GM23338 (cell line): ENCODE data around the gene TMEM43.

Source experiments
- CREB1 ChIP-seq: fragments of 250-450 bp; sonication (Bioruptor Pico); IDR thresholded peaks from 2 replicates; pipeline ENCODE4 v1.5.0; 2020; ENCODE audit warnings: low read depth, mild to moderate bottlenecking, moderate library complexity
- CTCF ChIP-seq, 2 experiments: fragments of 200-600 bp in 1 of 2; sonication (generic) in 1 of 2; conservative IDR thresholded peaks; 2 replicates each; pipeline versions ENCODE4 v1.5.1 to v1.6.1; 2016 to 2017; ENCODE audit warnings: antibody characterized with exemption in 2 of 2, low read depth in 2 of 2, mild to moderate bottlenecking in 2 of 2, moderate library complexity in 1 of 2
- EZH2 ChIP-seq: fragments of 200-600 bp; sonication (generic); IDR thresholded peaks from one replicate; pipeline ENCODE4 v1.8.0; 2017; ENCODE audit warnings: antibody characterized with exemption, mild to moderate bottlenecking, low read depth; ENCODE audit not compliant: unreplicated experiment
- EZH2phosphoT487 ChIP-seq: fragments of 200-600 bp; sonication (generic); IDR thresholded peaks from one replicate; pipeline ENCODE4 v1.8.1; 2018; ENCODE audit warnings: antibody characterized with exemption; ENCODE audit not compliant: unreplicated experiment
- JUNB ChIP-seq: IDR thresholded peaks from one replicate; pipeline ENCODE4 v1.6.1; 2016; ENCODE audit warnings: antibody characterized with exemption; ENCODE audit not compliant: unreplicated experiment
- NANOG ChIP-seq: IDR thresholded peaks from 2 replicates; pipeline ENCODE4 v1.6.1; 2016; ENCODE audit warnings: antibody characterized with exemption, borderline replicate concordance
- POLR2AphosphoS5 ChIP-seq: IDR thresholded peaks from 2 replicates; pipeline ENCODE4 v1.6.1; 2016; ENCODE audit warnings: antibody characterized with exemption, low read depth
- STAT1 ChIP-seq: IDR thresholded peaks from one replicate; pipeline ENCODE4 v1.6.1; 2016; ENCODE audit warnings: antibody characterized with exemption; ENCODE audit not compliant: unreplicated experiment
- ZNF114 ChIP-seq: fragments of 250-450 bp; sonication (Bioruptor Pico); IDR thresholded peaks from 2 replicates; pipeline ENCODE4 v1.5.0; 2020; ENCODE audit warnings: mild to moderate bottlenecking, moderate library complexity
- ZNF331 ChIP-seq: fragments of 250-450 bp; sonication (Bioruptor Pico); IDR thresholded peaks from 2 replicates; pipeline ENCODE4 v1.5.0; 2020; ENCODE audit warnings: low read depth, mild to moderate bottlenecking, moderate library complexity
- TF ChIP-seq, protein P1 (sequence below): IDR thresholded peaks from one replicate; pipeline ENCODE4 v1.6.1; 2018; ENCODE audit warnings: antibody characterized with exemption; ENCODE audit not compliant: unreplicated experiment
- TF ChIP-seq, protein P2 (sequence below): IDR thresholded peaks from 2 replicates; pipeline ENCODE4 v1.6.1; 2016; ENCODE audit warnings: antibody characterized with exemption

- TF ChIP-seq POLR2AphosphoS5 (no peak), JUNB (no peak), CTCF (conservative IDR thresholded peaks at IDR 0.05; ENCODE audit: low read depth in 2 of 2) (peak; percentile 63 to 66), EZH2phosphoT487 (no peak), ZNF114 (CRISPR knock-in tag) (no peak), ZNF331 (no peak; the same call in 1 of the 2 replicates), EZH2 (no peak), CREB1 (CRISPR knock-in tag) (no peak), STAT1 (no peak), NANOG (no peak)
- TF ChIP-seq, protein P1, sequence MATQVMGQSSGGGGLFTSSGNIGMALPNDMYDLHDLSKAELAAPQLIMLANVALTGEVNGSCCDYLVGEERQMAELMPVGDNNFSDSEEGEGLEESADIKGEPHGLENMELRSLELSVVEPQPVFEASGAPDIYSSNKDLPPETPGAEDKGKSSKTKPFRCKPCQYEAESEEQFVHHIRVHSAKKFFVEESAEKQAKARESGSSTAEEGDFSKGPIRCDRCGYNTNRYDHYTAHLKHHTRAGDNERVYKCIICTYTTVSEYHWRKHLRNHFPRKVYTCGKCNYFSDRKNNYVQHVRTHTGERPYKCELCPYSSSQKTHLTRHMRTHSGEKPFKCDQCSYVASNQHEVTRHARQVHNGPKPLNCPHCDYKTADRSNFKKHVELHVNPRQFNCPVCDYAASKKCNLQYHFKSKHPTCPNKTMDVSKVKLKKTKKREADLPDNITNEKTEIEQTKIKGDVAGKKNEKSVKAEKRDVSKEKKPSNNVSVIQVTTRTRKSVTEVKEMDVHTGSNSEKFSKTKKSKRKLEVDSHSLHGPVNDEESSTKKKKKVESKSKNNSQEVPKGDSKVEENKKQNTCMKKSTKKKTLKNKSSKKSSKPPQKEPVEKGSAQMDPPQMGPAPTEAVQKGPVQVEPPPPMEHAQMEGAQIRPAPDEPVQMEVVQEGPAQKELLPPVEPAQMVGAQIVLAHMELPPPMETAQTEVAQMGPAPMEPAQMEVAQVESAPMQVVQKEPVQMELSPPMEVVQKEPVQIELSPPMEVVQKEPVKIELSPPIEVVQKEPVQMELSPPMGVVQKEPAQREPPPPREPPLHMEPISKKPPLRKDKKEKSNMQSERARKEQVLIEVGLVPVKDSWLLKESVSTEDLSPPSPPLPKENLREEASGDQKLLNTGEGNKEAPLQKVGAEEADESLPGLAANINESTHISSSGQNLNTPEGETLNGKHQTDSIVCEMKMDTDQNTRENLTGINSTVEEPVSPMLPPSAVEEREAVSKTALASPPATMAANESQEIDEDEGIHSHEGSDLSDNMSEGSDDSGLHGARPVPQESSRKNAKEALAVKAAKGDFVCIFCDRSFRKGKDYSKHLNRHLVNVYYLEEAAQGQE, result no peak
- TF ChIP-seq, protein P2, sequence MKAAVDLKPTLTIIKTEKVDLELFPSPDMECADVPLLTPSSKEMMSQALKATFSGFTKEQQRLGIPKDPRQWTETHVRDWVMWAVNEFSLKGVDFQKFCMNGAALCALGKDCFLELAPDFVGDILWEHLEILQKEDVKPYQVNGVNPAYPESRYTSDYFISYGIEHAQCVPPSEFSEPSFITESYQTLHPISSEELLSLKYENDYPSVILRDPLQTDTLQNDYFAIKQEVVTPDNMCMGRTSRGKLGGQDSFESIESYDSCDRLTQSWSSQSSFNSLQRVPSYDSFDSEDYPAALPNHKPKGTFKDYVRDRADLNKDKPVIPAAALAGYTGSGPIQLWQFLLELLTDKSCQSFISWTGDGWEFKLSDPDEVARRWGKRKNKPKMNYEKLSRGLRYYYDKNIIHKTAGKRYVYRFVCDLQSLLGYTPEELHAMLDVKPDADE, result no peak
These were observed 23.5 kb downstream of the TMEM43 start for GRCh38 chr3:14148041-14148985.
